ENCODE data around the gene EDAR.

Gene EDAR

DNA sequence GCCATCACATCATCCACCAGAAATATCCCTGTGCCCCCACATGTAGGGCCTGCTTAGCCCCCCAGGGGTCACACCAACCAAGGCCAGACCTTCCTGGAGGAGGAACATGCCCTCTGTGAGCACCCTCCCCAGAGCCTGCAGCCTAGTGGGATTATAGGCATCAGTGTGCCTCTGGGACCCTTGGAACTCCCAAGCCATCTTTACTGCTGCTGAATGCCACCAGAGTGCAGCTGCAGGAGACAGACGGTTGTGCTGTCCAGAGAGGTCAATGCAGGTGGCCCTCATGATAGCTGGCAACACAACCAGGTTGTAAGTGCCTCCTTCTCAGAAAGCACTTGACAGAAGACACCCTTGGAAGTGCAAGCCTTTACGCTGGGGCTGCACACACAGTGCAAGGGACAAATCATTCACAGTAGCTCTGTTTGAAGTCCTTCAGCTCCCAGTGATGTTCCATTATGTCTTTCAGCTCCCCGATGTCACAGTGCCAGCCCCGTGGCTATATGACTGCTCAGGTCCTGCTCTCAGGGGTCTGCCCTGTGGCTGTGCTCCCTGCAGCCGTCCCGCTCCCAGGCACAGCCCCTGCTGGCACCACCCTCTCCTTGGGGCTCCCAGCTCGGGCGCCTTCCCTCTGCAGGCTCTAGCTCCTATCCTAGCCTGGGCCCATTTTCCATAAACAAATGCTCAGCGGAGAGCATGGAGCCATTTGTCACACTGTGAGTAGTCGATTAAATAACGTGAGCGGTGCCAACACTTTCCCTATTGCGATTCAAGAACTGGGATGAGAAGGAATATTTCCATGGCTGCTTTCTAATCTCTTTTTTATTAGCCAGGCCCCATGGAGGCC lies 65.1 kb downstream of the EDAR start:
- DNase-seq (ENCODE audit: low read depth): no peak

GRCh38 chr2:108923019-108923700 lies 65.9 kb downstream of the EDAR start:
- no peak for DNase-seq (ENCODE audit: low read depth)

- DNase-seq (ENCODE audit: low read depth): peak; percentile 1
These were observed 66.7 kb downstream of the EDAR start for GRCh38 chr2:108922141-108922915.

GRCh38 chr2:108921096-108922030 lies 67.7 kb downstream of the EDAR start:
- DNase-seq (ENCODE audit: low read depth): no peak

GRCh38 chr2:108920686-108921085 lies 68.3 kb downstream of the EDAR start:
- DNase-seq (ENCODE audit: low read depth): no peak

GRCh38 chr2:108919571-108920373 lies 69.2 kb downstream of the EDAR start:
- no peak for DNase-seq (ENCODE audit: low read depth)

- no peak for DNase-seq (ENCODE audit: low read depth)
These were observed 70.1 kb downstream of the EDAR start for GRCh38 chr2:108918941-108919341.

GRCh38 chr2:108918156-108918874 lies 70.7 kb downstream of the EDAR start:
- DNase-seq (ENCODE audit: low read depth): no peak

GRCh38 chr2:108917526-108917925 lies 71.5 kb downstream of the EDAR start:
- no peak for DNase-seq (ENCODE audit: low read depth)

- DNase-seq (ENCODE audit: low read depth): no peak
These were observed 72.1 kb downstream of the EDAR start for GRCh38 chr2:108916796-108917421.

GRCh38 chr2:108916122-108916795 lies 72.8 kb downstream of the EDAR start:
- no peak for DNase-seq (ENCODE audit: low read depth)

DNA sequence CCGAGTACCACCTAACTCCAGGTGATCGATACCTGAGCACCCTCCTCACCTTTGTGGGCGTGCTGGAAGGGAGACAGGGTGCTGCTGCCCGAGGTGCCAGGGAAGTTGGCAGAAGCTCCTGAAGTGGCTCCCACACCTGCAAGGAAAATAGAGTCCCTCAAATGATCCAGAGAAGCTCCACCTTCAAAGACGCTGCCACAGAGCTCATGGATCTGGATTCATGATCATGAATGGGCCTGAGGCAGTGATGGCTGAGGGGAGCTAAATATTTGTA lies 76.5 kb downstream of the EDAR start:
- no peak for DNase-seq (ENCODE audit: low read depth)

GRCh38 chr2:108911807-108912628 lies 77.0 kb downstream of the EDAR start:
- no peak for DNase-seq (ENCODE audit: low read depth)

GRCh38 chr2:108911401-108911800 lies 77.6 kb downstream of the EDAR start:
- DNase-seq (ENCODE audit: low read depth): no peak

DNA sequence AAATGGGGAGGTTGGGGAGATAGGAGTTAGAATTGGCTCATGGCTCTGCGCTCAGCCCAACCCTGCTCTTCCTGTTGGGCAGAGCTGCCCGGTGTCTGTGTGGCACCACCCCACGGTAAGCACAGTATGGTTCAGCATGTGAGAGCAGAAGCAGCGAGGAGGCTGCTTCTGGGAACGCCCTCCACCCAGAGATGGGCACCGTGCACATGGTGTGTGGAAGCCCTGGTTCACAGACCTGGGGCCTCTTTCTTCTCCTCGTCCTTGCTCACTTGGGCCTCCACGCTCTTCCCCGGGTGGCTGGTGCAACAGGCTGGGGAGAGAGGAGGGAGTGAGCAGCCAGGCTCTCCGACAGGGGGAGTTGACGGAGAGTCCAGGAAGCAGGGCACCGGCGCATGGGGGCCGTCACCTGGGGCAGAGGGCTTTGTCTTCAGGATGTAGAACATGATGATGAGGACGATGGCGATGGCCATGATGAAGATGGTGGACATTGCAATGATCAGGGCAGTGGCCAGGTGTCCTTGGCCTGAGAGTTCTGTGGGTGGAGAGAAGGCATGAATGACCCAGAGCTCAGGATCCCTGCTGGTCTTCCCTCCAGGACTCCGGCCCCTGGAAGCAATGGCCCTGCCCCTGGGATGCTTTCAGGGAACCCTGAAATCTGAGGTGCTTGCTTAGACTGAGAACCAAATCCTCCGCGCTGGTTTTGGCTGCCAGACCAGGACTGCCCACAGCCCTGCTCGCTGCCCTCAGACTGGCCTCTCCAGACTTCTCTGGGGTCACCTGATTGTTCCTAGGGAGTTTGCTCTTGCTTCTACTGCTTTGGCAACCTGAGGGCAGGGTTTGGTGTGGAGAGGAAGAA lies 78.3 kb downstream of the EDAR start:
- DNase-seq (ENCODE audit: low read depth): no peak

GRCh38 chr2:108910011-108910431 lies 79.0 kb downstream of the EDAR start:
- DNase-seq (ENCODE audit: low read depth): no peak

GRCh38 chr2:108909275-108909823 lies 79.7 kb downstream of the EDAR start:
- no peak for DNase-seq (ENCODE audit: low read depth)
